ENCODE results near the gene TULP3. TPM values are rescaled to one million over a fixed set of nuclear protein-coding genes. Genes with fewer than 3 reads are reported as not detected.
"Not testable (repeated sequence)": the region's sequence is repeated elsewhere in the genome, so short reads cannot be mapped to it uniquely, and the experiment has no call there.

The TULP3 gene, protein sequence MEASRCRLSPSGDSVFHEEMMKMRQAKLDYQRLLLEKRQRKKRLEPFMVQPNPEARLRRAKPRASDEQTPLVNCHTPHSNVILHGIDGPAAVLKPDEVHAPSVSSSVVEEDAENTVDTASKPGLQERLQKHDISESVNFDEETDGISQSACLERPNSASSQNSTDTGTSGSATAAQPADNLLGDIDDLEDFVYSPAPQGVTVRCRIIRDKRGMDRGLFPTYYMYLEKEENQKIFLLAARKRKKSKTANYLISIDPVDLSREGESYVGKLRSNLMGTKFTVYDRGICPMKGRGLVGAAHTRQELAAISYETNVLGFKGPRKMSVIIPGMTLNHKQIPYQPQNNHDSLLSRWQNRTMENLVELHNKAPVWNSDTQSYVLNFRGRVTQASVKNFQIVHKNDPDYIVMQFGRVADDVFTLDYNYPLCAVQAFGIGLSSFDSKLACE
- total RNA-seq (2014; rRNA removed; shearing (Covaris generic)) = 15.2 and 17.6 TPM in 2 replicates
- polyA plus RNA-seq (2014; cell fraction: nucleus; rRNA removed) = 7.8 and 11.0 TPM in 2 replicates

- DNase-seq (ENCODE audit: extremely low read depth, low read depth) = peak; percentile 93
Measured at GRCh38 chr12:2890388-2891239, at the start of gene TULP3. TULP3 (plus strand) TSS chr12:2890891; CDS start chr12:2890948, 57 bp downstream.

GRCh38 chr12:2841056-2841650 lies 49.5 kb upstream of the TULP3 start:
- DNase-seq (ENCODE audit: extremely low read depth, low read depth) = no peak

DNA sequence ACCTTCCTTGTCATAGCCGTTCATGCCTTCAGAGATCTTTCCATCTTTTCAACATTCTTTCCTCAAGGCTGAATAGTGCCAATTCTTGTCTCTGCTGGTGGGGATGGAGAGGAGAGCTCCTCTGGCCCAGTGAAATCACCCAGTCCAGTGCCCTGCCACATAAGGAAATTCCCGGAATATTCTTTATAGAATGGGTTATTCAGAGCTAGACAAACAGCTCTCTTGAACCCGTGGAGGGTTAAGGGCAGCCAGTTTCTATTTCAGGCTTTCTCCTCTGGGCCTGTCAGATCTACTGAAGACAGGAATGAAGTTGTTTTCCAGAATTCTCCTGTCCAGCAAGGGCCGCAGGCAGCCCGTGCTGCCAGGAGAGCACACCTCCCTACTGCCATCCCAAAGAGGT lies 47.7 kb upstream of the TULP3 start:
- no peak for DNase-seq (ENCODE audit: extremely low read depth, low read depth)

DNA sequence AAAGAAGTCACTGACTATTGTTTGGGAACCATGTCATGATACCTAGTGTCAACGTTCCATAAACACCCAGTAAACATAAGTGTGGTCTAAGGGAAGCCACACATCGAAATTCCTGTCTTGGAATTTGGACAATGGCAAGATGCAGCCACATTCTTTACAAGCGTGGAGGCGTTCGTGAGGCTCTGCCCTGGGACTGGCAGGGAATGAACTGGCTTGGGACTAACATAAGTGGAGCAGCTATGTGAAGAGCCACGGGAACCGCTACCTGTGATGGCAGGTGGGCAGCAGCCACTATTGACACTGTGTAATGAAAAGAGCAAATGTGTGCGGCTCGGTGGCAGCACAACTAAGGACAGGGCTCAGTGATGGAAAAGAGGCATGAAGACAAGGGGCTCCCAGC lies 45.9 kb upstream of the TULP3 start:
- DNase-seq (ENCODE audit: extremely low read depth, low read depth) = no peak

GRCh38 chr12:2845280-2845679 lies 45.4 kb upstream of the TULP3 start:
- peak; percentile 7 for DNase-seq (ENCODE audit: extremely low read depth, low read depth)

- no peak for DNase-seq (ENCODE audit: extremely low read depth, low read depth)
Measured at GRCh38 chr12:2851931-2852330, 38.8 kb upstream of the TULP3 start.

GRCh38 chr12:2853626-2854025 lies 37.1 kb upstream of the TULP3 start:
- peak; percentile 56 for DNase-seq (ENCODE audit: extremely low read depth, low read depth)

DNA sequence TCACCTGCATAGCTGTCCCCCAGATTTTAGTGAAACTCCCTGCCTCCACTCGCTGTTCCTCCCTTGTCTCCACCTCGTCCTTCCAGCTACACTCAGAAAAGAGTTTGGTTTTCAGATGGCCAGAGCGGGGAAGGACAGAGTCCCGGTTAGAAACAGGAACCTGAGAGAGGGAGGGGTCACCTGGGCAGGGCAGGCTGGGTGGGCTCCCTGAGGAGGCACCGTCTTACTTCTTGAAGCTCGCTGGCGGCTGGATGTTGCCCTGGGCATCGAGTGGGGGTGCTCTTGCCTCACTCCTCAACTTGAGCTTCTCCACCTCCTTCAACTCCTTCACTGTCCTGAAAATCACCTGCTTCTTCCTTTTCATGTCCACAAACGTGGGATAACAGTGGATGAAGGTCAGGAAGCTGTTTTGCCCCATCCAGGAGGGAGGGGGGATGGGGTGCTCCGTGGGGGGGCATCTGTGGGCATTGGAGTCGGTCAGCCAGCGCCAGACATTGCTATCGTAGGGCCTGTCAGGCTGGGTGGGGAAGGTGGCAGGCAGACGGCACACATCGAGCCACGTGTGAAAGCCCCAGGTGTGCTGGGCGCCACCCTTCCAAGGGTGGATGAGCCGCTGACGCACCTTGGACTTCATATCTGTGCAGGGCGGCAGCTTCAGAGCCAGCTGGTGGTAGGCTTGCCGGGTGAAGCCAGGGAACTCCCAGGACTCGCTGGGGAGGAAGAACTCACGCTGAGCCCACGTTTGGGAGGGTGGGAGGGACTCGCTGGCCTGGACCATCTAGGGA lies 35.8 kb upstream of the TULP3 start:
- DNase-seq (ENCODE audit: extremely low read depth, low read depth) = no peak

DNA sequence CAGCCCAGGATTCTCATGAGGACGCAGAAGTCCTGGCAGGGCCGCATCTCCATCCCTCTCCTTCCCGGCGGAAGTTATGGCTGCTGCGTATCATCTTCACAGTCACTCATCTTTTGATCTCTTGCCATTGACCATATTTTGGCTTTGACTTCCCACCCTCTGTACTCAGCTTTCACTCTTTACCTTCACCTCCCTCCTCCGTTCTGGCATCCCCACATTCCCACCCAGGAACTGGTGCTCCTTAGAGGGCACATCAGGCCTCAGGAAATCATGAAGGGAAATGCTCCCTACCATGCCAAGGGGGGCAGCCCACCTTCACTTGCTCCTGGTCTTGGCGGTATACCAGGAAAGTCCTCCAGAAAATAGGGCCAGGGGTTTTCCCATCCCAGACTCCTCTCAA lies 35.1 kb upstream of the TULP3 start:
- no peak for DNase-seq (ENCODE audit: extremely low read depth, low read depth)

- DNase-seq (ENCODE audit: extremely low read depth, low read depth) = no peak
Measured at GRCh38 chr12:2856051-2856450, 34.6 kb upstream of the TULP3 start.

- no peak for DNase-seq (ENCODE audit: extremely low read depth, low read depth)
Measured at GRCh38 chr12:2857021-2857431, 33.7 kb upstream of the TULP3 start, which contains the start of gene TEX52. TEX52 (minus strand) TSS chr12:2857039; CDS start chr12:2857026, 13 bp downstream.

DNA sequence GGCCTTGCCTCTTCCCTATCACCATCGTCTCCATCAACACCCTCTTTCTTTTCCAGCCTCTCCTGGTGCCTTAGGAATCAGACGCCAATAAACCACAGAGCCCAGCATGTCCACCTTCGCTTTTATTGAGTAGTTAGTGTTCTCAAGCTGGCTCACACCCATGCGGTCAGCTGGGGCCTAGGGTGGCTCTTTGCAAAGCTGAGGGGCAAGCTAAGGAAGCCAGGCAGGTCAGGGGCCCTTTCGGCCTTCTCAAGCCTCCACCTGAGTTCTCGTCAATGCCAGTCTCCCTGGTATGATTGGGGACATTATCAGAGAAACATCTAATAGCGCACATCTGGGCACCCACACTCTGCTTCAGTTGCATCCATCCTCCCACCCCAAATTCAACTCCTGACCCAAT lies 33.1 kb upstream of the TULP3 start:
- DNase-seq (ENCODE audit: extremely low read depth, low read depth) = no peak

GRCh38 chr12:2858334-2858733 lies 32.4 kb upstream of the TULP3 start:
- DNase-seq (ENCODE audit: extremely low read depth, low read depth) = no peak

DNA sequence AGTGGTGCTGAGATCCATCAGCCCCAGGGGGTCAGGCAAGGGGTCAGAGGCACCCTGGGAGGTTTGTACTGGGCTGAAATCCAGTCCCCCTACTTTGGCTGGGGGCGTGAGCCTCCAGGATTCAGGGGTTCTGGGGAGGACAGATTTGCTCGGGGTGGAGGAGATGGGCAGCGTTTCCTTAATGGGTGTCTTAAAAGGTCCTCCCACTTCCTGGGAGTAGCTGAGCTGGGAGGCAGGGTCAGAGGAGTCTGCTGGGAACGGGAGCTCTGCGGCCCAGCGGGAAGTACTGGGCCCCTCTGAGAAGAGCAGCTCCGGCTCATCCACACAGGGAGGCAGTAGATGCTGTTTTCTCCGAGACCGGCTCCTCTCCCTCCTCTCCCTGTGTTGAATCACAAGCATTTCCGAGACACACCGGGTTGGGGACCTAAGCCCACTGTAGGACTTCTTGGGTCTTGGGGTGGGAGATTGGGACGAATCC lies 31.7 kb upstream of the TULP3 start:
- no peak for DNase-seq (ENCODE audit: extremely low read depth, low read depth)

DNA sequence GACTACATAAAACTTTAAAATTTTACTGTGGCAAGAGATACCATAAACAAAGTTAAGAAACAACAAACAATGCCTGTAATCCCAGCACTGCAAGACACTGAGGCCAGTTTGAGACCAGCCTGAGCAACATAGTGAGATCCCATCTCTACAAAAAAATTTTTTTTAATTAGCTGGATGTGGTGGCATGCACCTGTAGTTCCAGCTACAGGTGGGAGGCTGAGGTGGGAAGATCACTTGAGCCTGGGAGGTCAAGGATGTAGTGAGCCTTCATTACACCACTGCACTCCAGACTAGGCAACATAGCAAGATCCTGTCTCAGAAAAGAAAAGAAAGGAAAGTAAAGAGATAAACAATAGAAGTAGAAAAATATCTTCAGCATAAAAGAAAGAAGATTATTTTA lies 30.5 kb upstream of the TULP3 start:
- DNase-seq (ENCODE audit: extremely low read depth, low read depth) = no peak

DNA sequence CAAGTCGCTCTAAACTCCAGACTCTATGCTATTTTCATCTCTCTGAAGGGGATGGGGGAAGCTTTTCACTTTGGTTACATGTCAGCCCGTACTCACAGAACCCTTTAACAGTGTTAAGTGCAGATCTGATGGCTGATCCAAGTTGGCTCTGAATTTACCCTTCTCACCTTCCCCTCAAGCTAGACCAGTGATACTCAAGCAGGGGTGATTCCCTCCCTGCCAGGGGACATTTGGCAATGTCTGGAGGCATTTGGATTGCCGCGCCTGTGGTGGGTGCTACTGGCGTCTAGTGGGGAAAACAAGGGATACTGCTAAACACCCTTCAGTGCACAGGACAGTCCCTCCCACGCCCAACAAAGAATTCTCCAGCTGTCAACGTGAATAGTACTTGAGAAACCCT lies 27.8 kb upstream of the TULP3 start:
- DNase-seq (ENCODE audit: extremely low read depth, low read depth) = no peak

DNA sequence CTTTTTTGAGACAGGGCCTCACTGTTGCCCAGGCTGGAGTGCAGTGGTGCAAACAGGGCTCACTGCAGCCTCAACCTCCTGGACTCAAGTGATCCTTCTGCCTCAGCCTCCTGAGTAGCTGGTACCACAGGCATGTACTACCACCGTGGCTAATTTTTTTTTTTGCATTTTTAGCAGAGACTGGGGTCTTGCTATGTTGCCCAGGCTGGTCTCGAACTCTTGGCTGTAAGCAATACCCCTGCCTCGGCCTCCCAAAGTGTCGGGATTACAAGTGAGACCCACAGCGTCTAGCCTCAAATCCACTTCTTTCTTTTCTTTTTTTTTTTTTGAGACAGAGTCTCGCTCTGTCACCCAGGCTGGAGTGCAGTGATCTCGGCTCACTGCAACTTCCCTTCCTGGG lies 27.3 kb upstream of the TULP3 start:
- not testable (repeated sequence) for DNase-seq (ENCODE audit: extremely low read depth, low read depth)

GRCh38 chr12:2864198-2864597 lies 26.5 kb upstream of the TULP3 start:
- no peak for DNase-seq (ENCODE audit: extremely low read depth, low read depth)

DNA sequence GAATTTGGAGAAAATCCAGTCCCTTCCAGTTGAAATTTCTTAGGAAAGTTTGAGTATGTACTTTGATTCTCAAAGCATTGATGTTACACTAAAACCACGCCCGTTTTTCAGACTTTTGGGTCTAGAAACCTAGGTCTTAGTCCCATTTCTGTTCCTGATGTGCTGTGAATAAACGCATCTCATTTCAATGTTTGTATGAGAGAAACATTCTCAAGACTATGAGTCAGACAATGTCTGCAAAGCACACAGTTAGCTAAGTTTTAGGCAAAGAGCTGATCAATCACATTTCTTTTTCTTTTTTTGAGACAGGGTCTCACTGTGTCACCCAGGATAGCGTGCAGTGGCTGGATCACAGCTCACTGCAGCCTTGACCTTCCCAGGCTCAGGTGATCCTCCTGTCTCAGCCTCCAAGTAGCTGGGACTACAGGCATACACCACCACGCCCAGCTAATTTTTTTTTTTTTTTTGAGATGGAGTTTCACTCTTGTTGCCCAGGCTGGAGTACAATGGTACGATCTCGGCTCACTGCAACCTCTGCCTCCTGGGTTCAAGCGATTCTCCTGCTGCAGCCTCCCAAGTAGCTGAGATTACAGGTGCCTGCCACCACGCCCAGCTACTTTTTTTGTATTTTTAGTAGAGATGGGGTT lies 21.6 kb upstream of the TULP3 start:
- DNase-seq (ENCODE audit: extremely low read depth, low read depth) = not testable (repeated sequence)
